ENCODE data around the gene ARMCX6.
"Not testable (repeated sequence)": the region's sequence is repeated elsewhere in the genome, so short reads cannot be mapped to it uniquely, and the experiment has no call there.

The ARMCX6 gene

GRCh38 chrX:101617211-101618191 lies at the start of gene ARMCX6:
Gene ARMCX6, minus strand, starts transcription at chrX:101618000. Its CDS starts 1,380 bp downstream, at chrX:101616620.
- peak; percentile 13 to 48 for DNase-seq (ENCODE audit: low read depth in 1 of 2, low spot score in 1 of 2)

GRCh38 chrX:101659601-101660063 lies 41.8 kb upstream of the ARMCX6 start, which contains the start of gene ARMCX2:
Gene ARMCX2, minus strand, starts transcription at chrX:101659850. Its CDS starts 2,262 bp downstream, at chrX:101657588.
- DNase-seq (ENCODE audit: low read depth in 1 of 2, low spot score in 1 of 2), result no peak

DNA sequence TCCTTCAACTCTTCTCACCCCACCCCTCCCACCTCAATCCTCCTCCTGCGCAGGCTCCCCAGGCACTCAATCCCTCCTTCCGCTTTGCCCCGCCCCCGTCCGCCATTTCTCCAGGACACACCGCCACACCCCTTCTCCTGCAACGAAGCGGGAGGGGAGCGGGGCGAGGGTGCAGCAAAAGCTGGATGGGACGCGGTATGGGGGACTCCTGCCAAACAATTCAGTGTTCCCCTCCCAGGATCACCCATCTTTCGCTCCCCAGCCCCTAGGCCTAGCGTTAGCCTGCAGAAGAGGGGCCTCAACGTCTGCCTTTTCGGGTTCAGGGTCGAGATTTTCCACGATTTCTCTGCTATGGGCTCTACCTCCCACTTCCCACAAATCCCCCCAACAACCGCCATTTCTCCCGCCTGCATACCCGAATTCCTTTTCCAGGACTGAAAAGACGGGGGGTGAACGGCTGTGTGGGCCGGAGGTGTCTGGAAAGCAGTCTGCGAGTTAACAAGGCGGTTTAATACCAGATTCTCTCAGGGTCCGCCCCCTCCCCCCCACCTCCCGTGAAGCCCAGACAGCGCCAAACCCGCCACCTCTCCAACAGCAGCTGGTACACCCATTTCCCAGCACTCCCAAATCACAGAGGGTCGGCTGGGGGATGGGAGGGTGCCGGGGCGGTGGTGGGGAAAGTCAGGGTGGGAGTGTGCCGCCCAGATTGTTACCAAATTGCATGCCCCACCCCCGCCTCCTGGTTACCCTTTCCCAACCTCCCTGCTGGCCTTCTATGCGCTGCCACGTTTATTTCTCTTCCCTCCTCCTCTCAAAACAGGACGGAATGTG lies 41.1 kb upstream of the ARMCX6 start:
- peak in 1 of 2 donors; percentile 18 for DNase-seq (ENCODE audit: low read depth in 1 of 2, low spot score in 1 of 2)

DNA sequence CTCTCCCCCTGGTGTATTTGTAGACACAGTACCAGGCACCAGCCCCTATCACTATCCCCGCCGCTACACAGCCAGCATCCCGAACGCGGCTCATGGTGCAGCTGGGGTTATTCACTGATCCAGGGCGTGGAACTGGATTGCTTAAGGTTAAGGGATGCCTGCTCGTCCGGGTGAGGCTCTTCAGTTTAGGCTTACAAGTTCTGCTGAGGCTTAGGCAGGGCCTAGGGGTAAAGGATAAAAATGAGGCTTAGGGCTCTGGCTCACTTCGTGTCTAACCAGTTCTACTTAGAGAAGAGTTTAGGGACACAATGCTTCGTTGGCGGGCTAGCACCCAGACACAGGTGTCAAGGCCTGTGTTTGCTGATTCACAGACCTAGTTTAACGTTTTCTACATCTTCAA lies 39.7 kb upstream of the ARMCX6 start:
- no peak for DNase-seq (ENCODE audit: low read depth in 1 of 2, low spot score in 1 of 2)

- no peak for DNase-seq (ENCODE audit: low read depth in 1 of 2, low spot score in 1 of 2)
These were observed 39.0 kb upstream of the ARMCX6 start for GRCh38 chrX:101656817-101657216.

GRCh38 chrX:101655534-101655933 lies 37.7 kb upstream of the ARMCX6 start:
- no peak for DNase-seq (ENCODE audit: low read depth in 1 of 2, low spot score in 1 of 2)

- not testable (repeated sequence) for DNase-seq (ENCODE audit: low read depth in 1 of 2, low spot score in 1 of 2)
These were observed 29.9 kb upstream of the ARMCX6 start for GRCh38 chrX:101647716-101648115.

DNA sequence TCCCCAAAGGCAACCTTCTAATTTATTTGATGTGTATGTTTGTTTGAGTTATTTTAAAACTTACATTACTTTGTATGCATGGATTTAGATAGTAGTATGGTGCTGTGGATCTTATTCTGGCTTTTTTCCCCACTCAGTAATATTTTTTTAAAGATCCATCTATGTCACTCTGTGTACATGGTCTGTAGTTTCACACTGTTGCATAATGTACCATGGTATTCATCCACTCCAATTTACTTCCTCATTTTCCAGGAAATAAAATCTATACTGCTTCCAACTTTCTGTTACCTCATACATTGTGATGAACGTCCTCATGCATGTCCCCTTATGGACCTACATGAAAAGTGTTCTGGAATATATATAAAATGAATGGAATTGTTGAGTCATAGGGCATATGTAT lies 24.3 kb upstream of the ARMCX6 start:
- no peak for DNase-seq (ENCODE audit: low read depth in 1 of 2, low spot score in 1 of 2)

DNA sequence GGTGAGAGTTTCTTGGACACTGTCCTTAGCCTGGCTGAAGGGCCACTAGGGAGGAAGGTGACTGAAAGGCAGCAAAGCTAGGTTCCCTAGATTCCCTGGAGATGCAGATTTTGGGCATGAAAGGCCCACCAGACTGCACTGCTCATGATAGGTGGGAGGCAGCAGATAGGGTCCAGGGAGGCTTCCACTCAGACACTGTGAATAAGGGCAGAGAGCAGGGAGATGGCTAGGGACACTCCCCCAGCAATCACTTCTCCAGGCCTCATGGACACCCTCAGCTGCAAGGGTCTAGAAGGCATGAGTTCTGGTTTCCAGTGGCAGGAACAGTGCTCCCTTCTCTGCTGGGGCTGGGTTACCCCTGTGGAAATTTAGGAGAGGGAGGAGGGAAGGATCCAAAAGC lies 21.8 kb upstream of the ARMCX6 start:
- DNase-seq (ENCODE audit: low read depth in 1 of 2, low spot score in 1 of 2), result no peak

DNA sequence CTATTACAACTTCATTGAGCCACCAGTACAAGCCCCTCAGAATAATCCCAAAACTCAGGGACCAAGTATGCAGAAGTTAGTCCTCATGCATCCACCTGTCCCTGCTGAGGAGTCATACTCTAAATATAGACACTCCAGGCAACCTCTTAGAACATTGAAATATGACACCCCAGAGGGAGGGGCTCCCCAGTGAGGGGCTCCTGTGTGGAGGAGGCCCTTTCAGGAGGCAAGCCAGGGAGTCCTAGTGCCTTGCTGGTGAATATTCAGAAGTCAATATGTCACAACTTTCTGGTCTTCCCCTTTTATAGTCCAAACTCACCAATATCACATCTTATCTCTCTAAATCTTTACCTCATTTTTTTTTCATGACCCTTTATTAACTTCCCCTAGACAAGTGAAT lies 1.6 kb upstream of the ARMCX6 start:
- no peak for DNase-seq (ENCODE audit: low read depth in 1 of 2, low spot score in 1 of 2)

- no peak for DNase-seq (ENCODE audit: low read depth in 1 of 2, low spot score in 1 of 2)
These were observed 12.1 kb downstream of the ARMCX6 start for GRCh38 chrX:101605728-101606127.

DNA sequence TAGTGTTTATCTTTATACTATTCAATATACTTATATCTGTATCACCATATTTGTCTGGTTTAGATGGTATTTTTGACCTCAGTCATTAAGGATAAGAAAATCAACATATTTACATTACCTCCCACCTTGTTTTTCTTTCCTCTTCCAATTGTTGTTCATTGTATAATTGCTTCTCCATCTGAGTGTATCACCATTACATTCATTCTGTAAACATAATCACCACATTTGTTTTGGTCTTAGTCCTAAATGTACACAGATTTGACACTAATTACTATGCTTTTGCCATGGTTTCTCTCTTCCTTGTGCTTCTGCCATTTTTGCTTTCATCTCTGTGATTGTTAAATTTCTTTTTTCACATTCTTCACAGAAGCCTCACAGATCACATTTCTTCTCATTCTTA lies 12.7 kb downstream of the ARMCX6 start:
- no peak for DNase-seq (ENCODE audit: low read depth in 1 of 2, low spot score in 1 of 2)

DNA sequence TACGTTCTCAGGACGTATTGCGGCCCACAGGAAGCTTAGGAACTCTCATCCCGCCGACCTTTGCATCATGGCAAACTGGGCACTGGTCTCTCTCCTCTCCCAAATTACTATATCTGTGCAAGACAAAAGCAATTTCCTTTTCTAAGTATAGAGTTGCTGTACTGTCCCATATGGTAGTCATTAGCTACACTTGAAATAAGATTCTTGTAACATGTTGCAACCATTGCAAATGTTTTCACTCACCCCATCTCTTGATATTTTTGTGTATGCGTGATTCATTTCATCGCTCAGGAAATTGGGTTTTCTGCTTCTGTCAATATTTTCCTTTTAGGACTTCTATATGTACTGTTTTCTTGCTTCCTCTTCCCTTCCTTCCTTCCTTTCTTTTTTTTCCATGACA lies 15.7 kb downstream of the ARMCX6 start:
- DNase-seq (ENCODE audit: low read depth in 1 of 2, low spot score in 1 of 2), result no peak

GRCh38 chrX:101599592-101599991 lies 18.2 kb downstream of the ARMCX6 start:
- not testable (repeated sequence) for DNase-seq (ENCODE audit: low read depth in 1 of 2, low spot score in 1 of 2)

- DNase-seq (ENCODE audit: low read depth in 1 of 2, low spot score in 1 of 2), result no peak
These were observed 21.9 kb downstream of the ARMCX6 start for GRCh38 chrX:101595739-101596419.
